Amniotic stem cell (primary cell): Measurements from ENCODE around the gene CD82.

Experiments used
- DNase-seq: peaks from one replicate; lab custom pipeline; 2025; lab: John Stamatoyannopoulos, UW

CD82 gene

DNA sequence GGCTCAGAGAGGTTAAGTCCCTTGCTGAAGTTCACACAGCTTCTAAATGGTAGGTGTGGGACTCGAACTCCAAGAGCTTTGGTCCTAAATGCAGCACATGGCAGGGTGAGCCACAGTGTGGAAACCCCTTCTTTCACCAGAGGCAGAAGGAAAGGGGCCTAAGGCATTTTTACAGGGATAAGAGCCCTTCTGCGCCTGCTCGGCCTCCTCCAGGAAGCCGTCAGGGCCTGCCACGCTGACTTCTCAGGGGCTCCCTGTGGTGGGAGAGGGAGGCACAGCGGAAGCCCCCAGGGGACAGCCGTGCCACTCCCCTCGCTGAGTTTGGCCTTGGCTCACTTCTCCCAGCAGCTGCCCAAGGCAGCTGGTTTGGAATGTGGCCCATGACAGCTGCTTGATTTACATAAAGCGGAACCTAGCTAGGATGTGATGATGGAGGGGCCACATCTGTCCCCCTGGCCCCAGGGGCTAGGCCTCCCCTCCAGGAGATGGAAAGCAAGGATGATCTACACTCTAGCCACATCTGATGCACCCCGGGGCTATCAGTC is 35.4 kb downstream of the CD82 start:
- no peak for DNase-seq

DNA sequence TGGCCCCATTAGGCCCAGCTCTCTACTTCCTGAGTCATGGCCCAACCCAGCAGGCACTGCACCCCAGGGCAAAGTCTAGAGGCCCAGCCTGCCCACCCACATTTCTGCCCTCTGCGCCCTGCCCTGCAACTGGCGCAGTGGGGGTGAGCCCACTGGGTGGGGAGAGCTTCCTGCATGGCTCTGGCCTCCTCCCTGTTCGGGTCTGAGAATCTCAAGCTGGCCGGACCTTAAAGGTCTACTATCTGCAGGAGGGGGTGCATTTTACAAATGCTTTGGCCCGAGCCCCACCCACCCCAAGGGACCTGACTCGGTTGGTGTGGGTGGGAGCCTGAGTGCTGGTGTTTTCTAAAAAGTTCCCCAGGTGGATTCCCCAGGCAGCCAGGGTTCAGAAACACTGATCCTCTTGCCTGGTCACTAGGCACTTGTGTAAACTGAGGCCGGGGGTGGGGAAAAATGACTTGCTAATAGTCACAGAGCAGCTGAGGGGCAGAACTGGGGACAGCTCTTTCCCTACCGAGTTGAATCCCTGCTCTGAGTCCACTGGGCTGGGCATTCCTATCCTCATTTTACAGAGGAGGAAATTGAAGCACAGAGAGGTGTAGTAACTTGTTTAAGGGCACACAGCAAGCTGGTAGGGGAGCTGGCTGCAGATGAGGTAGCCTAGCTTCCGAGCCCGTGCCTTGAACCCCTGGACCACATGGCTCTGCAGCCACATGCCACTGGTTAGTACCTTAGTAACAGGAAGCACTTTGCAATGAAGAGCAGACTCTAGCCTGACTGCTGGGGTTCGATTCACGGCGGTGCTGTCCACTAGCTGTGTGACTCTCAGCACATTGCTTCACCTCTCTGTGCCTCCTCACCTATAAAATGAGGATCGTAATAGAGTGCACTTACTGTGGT is 36.3 kb downstream of the CD82 start:
- DNase-seq, result no peak

DNA sequence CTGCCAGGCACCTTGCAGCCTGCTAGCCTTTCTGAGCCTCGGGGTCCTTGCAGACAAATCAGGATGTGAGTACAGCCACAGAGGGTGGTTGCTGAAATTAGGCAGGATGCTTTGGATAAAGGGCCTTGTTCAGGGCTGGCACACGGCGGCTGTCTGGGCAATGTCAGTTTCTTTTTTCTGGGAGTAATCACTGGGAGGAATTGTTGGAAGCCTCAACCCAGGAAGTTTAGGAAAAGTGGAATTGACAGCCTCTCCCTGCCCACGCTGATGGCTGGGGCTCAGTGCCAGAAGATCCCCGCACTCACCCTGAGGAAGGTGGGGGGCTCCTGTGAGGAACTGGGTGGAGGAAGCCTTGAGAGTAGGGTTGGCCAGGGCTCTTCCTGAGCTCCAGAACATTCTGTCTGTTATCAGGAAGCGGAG is 37.4 kb downstream of the CD82 start:
- no peak for DNase-seq

DNA sequence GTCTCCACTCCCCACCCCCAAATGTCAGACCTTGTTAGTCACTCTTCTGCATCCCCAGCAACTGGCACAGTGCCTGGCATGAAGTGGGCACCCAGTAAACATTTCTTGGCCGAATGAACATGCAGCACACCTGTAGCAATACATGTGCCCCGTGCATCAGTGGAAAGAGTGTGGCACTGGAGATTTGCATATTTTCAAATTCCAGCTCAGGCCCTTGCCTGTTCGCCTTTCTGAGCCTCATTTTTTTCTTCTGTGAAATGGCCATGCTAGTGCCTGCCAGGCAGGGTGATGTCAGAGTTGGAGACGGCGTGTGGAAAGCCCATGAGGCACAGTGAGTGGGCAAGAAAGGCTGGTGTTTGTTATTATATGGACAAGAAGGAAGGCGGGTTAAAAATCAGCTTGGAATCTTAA is 38.7 kb downstream of the CD82 start:
- DNase-seq, result no peak

DNA sequence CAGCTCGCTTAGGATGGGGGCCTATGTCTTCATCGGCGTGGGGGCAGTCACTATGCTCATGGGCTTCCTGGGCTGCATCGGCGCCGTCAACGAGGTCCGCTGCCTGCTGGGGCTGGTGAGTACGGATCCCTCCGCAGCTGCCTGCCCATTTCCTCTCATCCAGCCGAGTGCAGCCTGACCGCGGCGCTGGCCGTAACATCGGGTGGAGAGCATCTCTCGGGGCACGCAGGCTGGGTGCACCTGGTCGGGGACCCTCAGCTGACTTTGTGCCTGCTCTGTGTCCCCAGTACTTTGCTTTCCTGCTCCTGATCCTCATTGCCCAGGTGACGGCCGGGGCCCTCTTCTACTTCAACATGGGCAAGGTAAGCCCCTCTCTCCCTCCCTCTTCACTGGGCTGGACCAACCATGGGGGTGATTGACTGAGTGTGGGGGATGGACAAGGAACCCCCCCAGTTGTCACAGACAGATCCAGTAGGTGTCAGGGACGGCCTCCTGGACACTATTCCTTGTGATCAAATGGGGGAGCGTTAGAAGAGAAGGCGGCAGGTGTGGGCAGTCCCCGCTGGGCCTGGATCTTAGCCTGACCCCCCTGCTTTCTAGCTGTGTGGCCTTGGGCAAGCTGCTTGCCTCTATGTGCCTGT is 39.7 kb downstream of the CD82 start:
- DNase-seq, result no peak

DNA sequence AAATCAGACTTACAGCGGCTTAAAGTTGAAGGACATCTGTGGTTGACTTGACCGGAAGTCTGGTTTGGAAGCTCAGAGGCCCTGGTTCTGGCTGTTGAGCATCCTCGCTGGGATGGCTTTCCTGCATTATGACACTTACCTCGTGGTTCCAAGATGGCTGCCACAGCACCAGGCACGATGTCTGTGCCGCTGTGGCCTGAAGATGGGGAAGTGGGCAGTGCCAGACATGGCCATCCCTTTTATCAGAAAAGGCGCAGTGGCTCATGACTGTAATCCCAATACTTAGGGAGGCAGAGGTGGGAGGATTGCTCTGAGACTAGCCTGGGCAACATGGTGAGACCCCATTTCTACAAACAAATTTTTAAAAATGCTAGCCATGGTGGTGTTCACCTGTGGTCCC is 40.5 kb downstream of the CD82 start:
- no peak for DNase-seq

DNA sequence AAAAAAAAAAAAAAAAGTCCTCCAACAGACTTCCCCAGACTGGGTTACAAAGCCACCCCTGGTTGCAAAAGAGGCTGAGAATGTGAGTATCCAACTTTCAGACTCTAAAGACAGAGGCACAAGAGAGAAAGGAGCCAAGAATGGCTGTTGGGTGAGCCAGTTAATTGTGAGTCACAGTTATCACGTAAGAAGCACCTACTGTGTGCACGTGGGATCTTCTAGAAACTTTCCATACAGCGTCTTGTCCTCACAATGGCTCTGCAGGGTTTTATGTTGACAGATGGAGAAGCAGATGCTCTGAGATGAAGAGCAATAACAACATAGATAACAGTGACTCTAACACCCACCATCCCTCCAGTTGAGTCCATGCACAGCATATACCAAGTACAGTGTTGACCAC is 41.0 kb downstream of the CD82 start:
- DNase-seq, result no peak

DNA sequence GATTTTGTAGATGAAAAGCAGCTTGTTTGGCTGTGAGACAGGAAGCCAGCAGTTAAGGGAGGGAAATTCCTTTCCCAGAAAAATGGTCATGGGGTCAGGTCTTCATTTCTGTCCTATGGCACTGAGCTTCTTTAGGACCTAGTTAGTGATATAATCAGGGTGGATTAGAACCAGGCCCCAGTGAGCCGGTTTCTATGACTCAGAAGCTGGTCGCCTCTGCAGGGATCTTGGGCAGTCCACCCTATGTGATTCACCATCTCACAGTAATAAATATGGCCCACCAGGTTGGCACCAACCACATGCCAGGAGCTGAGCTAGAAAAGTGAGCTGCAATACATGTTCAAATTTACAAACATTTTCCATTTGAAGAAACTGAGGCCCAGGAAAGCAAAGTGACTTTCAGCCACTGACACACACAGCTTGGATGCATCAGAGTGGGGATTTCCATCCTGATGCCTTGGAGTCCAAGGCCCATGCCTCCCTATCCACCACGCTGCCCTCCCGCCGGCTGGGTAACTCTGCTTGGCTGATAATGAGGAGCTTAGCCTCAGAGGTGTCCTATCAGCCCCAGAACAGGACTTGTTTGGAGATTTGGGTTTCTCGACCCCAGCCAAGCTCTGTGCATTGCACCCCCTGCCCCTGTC is 42.0 kb downstream of the CD82 start:
- DNase-seq, result no peak

DNA sequence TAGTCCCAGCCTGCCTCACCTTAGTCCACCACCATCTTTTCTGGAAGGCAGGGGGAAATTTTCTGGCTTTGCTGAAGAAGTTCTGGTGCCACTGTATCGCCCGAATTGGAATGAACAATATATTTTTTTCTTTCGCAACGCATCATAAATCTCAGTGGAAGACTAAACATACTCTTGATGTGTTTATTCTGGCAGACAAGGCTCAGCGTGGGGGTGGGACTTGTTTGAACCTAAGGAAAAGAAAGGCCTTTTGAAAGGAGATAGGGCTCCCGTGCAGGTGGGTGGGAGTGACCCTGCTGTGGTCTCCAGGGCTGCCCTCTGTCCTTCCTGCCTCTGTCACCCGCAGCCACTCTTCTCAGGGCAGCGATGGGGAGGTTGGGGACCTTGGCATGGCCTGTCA is 42.5 kb downstream of the CD82 start:
- no peak for DNase-seq

DNA sequence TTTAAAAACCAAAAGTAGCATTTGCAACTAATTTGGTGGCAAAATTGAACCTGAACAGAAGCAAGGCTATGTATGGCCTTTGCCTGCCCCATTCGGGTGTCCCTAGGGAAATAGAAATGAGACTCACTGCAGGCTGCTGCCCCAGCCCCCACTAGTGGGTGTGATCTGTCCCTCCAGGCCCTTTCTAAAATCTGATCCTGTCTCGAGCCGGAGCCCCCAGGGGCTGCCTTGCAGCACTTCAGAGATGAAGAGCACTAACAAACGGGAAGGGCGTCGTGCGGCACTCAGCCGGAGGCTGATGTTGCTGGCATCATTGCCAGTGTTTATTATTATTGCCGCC is 43.2 kb downstream of the CD82 start:
- DNase-seq, result no peak

DNA sequence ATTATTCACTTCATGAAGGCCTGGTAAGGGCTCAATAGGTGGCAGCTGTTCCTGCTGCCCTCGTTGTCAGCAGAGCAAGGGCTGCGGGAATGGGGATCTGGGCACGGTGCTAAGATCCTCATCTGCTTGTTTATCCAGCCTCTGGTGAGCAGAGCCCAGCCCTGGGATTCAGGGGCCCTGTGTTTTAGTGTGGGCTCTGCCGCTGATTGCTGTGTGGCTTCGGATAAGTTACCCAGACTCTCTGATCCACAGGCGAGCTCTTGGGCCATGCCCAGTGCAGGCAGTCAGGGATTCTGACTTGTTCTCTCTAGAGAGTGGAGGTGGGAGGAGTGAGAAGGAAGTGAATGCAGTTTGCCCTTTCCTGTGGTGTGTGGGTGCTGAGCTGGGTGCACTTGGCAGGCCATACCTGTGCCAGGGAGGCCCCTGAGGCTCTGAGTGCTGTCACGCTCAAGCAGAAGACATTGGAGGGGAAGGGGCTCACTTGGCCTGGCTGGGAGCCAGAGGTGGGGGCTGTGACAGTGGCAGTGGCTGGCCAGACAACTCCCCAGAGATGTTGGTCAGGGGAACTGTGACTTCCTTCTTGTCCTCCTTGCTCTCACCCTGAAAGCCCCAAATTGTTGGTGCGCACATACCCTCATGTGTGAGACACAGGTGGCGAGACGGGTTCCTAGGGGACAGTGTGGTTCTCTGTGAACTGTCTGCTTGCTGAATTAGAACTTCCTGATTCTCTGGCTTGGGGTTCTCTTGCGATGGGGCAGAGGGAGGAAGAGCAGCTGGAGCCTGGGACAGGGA is 43.7 kb downstream of the CD82 start:
- no peak for DNase-seq

DNA sequence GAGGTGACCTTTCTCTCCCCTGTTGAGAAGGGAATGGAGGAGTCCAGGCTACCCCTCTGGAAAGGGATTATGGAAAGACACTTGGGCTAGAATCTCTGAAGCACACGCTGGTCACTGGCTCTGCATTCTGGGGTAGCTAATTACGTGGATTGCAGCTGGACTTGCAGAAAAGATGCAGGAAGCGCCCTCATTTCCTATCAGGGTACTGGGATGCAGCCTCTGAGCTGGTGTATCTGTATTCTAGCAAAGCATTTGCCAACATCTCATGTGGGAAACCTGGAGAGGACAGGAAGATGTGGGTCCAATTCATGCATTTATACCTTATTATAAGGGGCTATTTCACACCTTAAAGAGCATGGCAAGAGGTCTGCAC is 44.3 kb downstream of the CD82 start:
- no peak for DNase-seq

DNA sequence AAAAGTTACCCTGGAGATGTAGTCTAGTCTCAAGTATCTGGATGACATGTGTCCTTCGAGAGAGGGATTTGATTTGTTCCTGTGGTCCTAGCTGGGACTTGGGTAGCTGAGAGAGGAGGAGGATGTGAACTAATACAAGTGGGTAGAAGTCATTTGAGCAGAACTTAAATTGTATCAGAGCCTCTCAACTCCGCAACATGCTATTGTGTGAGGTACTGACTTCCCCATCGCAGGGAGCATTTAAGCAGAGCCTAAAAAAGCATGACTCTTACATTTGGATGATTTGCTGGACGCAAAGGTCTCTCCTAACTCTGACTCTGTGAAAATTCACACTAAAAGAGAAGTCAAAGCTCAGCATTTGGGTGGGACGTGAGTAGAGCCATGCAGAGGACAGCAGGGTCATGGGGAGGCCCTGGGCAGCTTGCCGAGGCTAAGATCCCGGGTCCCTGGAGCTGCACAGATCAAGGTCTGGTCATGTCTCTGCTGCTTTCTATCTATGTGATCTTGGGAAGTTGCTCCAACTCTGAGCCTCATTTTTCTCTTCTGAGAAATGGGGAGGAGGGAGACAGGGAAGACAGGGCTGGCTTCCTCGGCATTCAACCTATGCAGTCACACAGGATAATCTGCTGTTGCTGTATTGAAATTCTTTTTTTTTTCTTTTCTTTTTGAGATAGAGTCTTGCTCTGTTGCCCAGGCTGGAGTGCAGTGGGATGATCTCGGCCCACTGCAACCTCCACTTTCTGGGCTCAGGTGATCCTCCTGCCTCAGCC is 44.9 kb downstream of the CD82 start:
- no peak for DNase-seq

DNA sequence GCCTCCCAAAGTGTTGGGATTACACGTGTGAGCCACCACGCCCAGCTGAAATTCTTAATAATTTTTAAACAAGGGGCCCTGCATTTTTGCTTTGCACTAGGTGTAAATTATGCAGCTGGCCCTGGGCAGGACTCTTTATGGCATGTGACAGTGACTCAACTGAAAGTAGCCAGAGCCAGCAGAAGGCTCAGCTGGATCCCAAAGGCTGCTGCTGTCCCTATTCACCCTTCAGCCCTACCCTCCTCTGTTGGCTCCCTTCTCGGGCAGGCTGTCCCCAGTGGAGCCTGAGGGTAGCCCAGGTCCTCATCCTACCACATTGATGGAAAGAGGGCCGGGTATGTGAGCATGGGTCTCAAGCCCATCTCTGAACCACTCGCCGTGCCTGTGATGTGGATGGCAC is 45.6 kb downstream of the CD82 start:
- DNase-seq, result no peak

DNA sequence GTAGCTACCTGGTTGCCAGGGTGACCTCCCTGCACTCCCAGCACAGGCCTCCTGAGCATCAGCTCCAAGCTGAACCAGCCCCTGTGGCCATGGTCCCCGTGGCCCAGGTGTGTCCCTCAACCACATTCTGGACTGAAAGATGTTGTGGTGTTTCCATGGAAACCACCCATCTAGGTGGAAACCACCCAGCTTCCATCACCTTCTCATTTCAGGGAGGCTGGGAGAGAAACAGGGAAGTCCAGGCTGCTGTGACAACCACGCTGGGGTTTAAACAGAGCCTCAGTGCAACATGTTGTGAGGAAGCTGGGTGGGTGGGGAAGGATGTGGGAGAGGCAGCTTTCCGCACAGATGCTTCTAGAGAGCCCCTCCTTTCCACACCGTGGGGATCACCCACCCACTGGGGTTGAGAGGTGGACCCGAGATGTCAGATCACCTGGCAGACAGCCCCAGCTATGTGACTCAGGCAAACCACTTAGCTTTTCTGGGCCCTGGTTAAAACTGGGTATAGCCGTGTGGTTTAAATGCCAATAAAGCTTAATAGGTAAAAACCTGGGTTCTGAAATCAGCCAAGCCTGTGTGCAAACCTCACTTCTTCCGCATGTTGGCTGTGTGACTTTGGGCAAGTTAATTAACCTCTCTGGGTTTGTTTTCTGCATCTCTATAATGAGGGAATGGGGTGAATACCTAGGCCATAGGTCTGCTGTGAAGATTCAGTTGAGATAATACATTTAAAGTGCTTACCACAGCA is 46.4 kb downstream of the CD82 start:
- no peak for DNase-seq

DNA sequence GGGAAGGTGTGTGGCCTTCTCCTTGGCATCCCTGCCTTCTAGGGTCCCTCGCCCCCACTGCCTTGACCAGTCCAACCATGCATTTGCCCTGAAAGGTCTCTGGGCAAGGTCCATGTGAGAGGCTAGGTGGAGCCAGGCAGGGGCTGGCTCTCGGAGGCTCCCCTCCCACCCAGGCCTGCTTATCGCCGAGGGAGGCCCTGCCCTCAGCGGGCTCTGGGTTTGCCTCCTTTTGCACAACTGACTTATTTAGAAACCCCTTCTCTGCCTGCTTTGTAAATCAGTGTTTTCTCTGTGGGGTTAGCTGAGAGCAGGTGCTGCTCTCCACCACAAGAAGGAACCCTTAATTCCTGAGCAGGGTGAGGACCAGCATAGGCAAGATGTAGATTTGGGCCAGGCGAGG is 47.7 kb downstream of the CD82 start:
- no peak for DNase-seq

DNA sequence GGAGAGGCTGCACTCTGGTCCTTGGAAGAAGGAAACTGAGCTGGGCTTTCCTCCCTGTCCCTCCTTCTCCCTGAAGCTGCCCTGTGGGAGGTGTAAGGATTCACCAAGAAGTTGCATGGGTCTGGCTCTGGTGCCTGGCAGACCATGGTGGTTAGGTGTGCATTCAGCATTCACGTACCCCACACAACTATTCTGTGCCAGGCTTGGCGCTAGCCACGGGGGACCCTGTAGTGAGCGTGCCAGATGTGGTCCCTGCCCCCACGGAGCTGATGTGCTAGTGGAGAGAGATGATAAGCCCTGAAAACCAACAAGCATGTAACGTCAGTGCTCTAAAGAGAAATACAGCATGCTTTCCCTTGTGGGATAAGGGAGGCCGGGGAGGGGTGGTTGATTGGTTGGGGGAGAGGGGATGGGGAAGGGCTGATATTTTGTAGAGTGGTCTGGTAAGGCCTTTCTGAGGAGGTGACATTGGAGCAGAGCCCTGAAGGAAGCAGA is 48.9 kb downstream of the CD82 start:
- DNase-seq, result no peak

DNA sequence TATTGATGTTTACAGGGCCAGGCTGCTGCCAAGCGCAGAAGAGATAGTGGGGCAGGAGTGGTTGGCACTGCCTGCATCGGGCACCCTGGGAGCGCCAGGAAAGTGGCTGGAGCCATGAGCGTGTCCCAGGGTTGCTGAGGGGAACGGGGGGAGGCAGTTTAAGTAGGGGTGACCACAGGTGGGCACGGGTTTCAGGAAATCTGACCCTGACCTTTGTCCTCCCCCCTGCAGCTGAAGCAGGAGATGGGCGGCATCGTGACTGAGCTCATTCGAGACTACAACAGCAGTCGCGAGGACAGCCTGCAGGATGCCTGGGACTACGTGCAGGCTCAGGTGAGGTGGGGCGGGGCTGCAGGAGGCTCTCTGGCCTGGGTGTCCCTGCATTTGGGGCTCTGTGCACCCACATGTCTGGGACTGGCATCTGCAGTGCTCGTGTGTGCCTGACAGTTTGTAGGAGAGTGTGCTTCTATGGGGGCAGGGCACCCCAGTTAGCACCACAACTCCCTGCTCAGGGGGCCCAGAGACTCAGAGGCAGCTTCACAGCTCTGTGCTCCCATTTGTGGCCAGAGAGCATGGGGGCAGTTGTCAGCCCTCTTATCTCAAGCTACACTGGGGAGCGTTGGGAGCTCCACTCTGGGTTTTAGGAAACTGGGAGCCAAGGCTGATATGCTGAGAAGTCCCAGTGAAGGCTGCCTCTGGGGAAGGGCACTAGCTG is 49.7 kb downstream of the CD82 start:
- no peak for DNase-seq

DNA sequence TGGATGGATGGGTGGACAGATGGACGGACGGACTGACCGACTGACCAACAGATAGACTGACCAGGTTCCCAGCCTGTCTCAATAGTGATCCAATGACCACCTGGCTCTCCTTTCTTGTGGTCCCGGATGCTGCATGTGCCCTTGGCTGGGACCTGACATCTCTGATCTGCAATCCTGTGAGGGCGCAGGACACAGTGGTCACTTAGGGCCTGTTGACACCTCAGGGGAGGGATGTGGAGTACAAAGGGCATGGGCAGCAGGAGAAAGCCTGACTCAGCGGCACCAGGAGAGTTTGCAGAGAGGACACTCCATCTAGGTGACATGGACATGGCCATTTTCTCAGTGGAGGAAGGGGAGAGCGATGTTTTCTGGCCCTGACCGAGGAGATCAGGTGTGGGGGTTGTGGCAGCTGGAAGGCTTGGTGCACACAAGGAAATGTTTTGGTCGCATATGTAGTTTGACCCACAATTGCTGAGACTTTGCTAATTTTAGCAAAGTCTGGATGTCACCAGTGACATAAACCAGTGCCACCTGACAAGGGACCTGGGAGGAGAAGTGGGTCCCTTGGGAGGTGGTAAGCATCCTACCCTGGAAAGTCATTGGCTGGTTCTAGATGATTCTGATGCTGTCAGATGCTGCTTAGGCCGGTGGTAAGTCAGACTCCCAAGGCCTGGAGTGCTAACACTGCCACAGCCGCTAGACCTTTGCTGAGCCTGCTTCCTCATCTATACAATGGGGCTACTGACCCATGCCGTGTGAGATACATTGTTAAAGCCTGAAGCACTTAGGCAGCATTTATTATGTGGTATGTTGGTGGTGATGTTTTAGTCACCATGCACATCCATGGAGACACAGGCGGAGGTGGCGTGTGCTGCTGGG is 50.7 kb downstream of the CD82 start:
- DNase-seq, result no peak
